GM18511 (cell line): Measurements from ENCODE around the gene TTC28.
"Not testable (repeated sequence)": the region's sequence is repeated elsewhere in the genome, so short reads cannot be mapped to it uniquely, and the experiment has no call there.

Source experiments
- ATAC-seq: cut with Tn5 transposase; IDR thresholded peaks from one replicate; pipeline ENCODE4 v1.9.1; 2021; ENCODE audit warnings: mild to moderate bottlenecking, moderate library complexity; ENCODE audit not compliant: unreplicated experiment

Gene TTC28

GRCh38 chr22:28678778-28679610 is 646 bp downstream of the TTC28 start:
- ATAC-seq, result not testable (repeated sequence)

GRCh38 chr22:28678170-28678569 is 1.5 kb downstream of the TTC28 start:
- ATAC-seq, result not testable (repeated sequence)

GRCh38 chr22:28674121-28674563 is 5.5 kb downstream of the TTC28 start:
- no peak for ATAC-seq

DNA sequence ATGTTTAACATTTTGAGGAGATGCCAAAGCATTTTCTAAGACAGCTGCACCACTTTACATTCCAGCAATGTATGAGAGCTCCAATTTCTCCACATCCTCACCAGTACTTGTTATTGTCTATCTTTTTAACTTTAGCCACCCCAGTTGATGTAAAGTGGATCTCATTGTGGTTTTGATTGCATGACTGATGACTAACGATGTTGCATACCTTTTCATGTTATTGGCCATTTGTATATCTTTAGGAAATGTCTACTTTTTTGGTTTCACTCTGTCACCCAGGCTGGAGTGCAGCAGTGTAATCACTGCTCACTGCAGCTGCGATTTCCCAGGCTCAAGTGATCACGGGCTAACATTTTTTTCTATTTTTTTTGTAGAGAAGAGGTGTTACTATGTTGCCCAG is 8.9 kb downstream of the TTC28 start:
- no peak for ATAC-seq

- no peak for ATAC-seq
Observed at GRCh38 chr22:28670161-28670560, 9.5 kb downstream of the TTC28 start.

DNA sequence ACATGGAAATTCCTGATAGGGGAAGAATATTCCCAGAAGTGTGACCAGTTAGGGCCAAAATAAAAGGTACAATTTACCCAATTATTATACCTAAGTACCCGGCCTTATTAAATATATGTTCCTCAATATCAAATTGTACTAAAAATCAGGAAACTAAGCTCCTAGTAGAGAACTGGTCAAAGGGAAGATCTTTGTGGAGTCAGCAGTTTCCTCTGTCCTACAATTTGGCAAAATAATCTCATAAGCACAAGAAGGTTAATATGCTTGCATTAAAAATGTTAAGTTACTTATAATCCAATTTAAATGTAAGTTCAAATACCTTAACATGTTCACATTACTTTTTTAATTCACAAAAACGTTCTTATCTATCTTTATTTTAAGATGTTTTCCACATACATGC is 10.3 kb downstream of the TTC28 start:
- no peak for ATAC-seq

GRCh38 chr22:28663569-28663942 is 16.1 kb downstream of the TTC28 start:
- not testable (repeated sequence) for ATAC-seq

GRCh38 chr22:28658448-28658847 is 21.2 kb downstream of the TTC28 start:
- ATAC-seq, result no peak

DNA sequence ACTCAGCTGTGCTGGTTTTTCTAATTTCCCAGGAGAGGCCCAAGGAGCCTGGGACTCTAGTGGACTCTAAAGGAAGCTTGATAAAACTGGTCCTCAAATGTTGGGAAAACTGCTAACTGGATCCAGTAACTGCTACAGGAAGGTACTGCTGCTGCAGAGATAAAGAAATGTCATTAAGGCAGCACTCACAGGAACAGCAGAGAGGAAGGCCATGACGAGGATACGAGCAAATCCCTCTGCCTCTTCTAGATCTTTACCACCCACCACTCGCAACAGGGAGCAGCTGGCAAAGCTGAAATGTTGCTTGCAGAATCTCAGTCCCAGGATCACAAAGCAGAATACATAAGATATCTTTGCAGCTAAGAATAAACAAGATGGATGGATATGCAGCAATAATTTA is 23.5 kb downstream of the TTC28 start:
- no peak for ATAC-seq

GRCh38 chr22:28650463-28650862 is 29.2 kb downstream of the TTC28 start:
- no peak for ATAC-seq

DNA sequence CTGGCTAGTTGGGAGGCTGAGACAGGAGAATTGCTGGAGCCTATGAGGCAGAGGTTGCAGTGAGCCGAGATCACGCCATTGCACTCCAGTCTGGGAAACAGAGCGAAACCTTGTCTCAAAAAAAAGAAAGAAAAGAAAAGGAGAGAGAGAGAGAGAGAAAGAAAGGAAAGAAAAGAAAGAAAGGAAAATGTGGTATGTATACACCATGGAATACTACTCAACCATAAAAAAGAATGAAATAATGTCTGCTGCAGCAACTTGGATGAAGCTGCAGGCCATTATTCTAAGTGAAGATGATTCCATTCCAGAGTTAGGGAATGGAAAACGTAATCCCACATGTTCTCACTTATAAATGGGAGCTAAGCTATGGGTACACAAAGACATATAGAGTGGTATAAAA is 30.8 kb downstream of the TTC28 start:
- ATAC-seq, result no peak

GRCh38 chr22:28647216-28647615 is 32.4 kb downstream of the TTC28 start:
- no peak for ATAC-seq

- no peak for ATAC-seq
Observed at GRCh38 chr22:28639321-28639720, 40.3 kb downstream of the TTC28 start.

DNA sequence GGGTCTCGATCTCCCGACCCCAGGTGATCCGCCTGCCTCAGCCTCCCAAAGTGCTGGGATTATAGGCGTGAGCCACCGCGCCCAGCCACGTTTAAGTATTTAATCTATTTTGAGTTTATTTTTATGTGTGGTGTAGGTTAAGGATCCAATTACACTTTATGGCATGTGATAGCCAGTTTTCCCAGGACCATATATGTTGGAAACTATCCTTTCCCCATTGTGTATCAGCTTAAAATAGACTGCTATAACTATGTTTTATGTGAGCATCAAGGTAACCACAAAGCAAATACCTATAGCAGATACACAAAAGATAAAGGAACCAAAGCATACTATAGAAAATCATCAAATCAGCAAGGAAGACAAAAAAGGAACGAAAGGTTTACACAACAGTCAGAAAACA is 42.4 kb downstream of the TTC28 start:
- ATAC-seq, result no peak

- ATAC-seq, result no peak
Observed at GRCh38 chr22:28630177-28630574, 49.5 kb downstream of the TTC28 start.

- ATAC-seq, result no peak
Observed at GRCh38 chr22:28629420-28630176, 50.0 kb downstream of the TTC28 start.

- ATAC-seq, result no peak
Observed at GRCh38 chr22:28628766-28629165, 50.9 kb downstream of the TTC28 start.

DNA sequence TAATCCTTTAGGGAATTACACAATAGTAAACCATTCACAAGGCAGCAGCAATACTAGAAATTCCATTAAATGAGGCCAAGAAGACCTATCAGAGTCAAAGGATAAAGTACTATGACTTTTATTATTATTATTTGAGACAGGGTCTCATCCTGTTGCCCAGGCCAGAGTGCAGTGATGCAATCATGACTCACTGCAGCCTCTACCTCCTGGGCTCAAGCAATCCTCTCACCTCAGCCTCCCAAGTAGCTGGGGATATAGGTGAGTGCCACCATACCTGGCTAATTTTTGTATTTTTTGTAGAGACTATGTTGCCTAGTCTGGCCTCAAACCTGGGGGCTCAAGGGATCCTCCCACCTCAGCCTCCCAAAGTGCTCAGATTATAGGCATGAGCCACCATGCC is 51.8 kb downstream of the TTC28 start:
- no peak for ATAC-seq

GRCh38 chr22:28620244-28620922 is 59.3 kb downstream of the TTC28 start:
- ATAC-seq, result no peak

DNA sequence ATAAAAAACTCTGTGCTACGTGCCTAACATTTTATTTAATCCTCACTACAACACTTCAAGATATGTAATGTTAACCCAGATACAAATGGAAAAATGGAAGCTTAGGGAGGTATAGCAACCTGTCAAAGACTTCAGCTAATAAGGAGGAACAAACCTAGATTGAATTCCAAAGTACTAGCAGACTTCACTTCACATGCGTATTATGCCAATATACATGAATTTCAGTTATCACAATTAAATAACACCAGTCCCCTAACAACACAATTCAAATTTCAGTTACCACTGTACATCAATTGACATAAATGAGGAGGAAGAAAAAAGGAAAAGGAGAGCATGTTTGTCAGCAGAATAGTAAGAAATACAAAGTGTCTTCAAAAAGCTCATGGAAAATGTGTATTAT is 60.4 kb downstream of the TTC28 start:
- no peak for ATAC-seq

DNA sequence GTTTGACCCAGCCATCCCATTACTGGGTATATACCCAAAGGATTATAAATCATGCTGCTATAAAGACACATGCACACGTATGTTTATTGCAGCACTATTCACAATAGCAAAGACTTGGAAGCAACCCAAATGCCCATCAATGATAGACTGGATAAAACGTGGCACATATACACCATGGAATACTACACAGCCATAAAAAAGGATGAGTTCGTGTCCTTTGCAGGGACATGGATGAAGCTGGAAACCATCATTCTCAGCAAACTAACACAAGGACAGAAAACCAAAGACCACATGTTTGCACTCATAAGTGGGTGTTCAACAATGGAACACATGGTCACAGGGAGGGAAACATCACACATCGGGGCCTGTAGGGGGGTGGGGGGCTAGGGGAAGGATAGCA is 64.2 kb downstream of the TTC28 start:
- not testable (repeated sequence) for ATAC-seq

- ATAC-seq, result no peak
Observed at GRCh38 chr22:28609921-28610320, 69.7 kb downstream of the TTC28 start.
